ENCODE measurements around the gene ADGRL2. TPM values are rescaled to one million over a fixed set of nuclear protein-coding genes. Genes with fewer than 3 reads are reported as not detected.

Gene ADGRL2
- total RNA-seq, 1 donor from 2014 or later = 126 TPM

DNA sequence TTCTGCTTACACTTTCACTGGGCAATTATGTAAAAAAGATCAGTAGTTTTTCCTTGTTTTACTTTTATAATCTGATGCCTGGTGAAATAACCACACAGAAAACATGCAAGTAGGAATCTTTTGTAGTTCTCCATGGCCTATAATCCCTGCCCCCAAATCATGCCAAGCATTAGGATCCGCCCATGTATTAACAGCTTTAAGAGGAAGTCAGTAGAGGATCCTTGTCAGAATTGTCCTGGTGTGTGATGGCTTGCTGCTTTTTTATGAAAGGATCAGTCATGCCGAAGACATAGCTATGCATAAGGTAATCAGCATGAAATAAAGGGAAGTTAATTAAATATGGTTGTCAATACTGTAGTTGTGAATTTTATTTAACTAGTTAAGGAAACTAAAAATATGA, 20.0 kb downstream of the ADGRL2 start:
- no peak for TF ChIP-seq EZH2 (IDR thresholded peaks at IDR 0.05; ENCODE audit: insufficient read depth, low read length)
- TF ChIP-seq, protein P1, sequence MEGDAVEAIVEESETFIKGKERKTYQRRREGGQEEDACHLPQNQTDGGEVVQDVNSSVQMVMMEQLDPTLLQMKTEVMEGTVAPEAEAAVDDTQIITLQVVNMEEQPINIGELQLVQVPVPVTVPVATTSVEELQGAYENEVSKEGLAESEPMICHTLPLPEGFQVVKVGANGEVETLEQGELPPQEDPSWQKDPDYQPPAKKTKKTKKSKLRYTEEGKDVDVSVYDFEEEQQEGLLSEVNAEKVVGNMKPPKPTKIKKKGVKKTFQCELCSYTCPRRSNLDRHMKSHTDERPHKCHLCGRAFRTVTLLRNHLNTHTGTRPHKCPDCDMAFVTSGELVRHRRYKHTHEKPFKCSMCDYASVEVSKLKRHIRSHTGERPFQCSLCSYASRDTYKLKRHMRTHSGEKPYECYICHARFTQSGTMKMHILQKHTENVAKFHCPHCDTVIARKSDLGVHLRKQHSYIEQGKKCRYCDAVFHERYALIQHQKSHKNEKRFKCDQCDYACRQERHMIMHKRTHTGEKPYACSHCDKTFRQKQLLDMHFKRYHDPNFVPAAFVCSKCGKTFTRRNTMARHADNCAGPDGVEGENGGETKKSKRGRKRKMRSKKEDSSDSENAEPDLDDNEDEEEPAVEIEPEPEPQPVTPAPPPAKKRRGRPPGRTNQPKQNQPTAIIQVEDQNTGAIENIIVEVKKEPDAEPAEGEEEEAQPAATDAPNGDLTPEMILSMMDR (IDR thresholded peaks at IDR 0.05; ENCODE audit: insufficient read depth, low read depth, low read length) = no peak
- Histone ChIP-seq H4K20me1 (ENCODE audit: insufficient read depth, low read length) (peaks cover 7% of the 10 kb centered on the region), H3K36me3 (ENCODE audit: insufficient read depth, low read length) (no peaks in the 10 kb centered on the region), H3K9ac (ENCODE audit: low read length) (no peak overlapping the region), H2AFZ (ENCODE audit: low read depth, low read length) (no peak overlapping the region), H3K4me2 (ENCODE audit: low read length) (no peak overlapping the region), H3K4me3 (ENCODE audit: insufficient read depth, low read depth, low read length) (no peak overlapping the region), H3K27ac (ENCODE audit: low read depth, low read length) (no peak overlapping the region), H3K4me1 (ENCODE audit: insufficient read depth, low read length) (no peaks in the 10 kb centered on the region), H3K27me3 (ENCODE audit: insufficient read depth, low read length) (no peaks in the 10 kb centered on the region), H3K9me3 (ENCODE audit: insufficient read depth, low read depth, low read length) (no peaks in the 10 kb centered on the region), H3K79me2 (ENCODE audit: insufficient read depth, low read length) (peaks cover 3% of the 10 kb centered on the region)
- DNase-seq (ENCODE audit: low read depth) (no peak), FAIRE-seq (no peak)
- Mint-ChIP-seq H3K27me3 (ENCODE audit: low read depth, unreplicated experiment) (no peaks in the 10 kb centered on the region), H3K9me3 (ENCODE audit: unreplicated experiment) (no peaks in the 10 kb centered on the region), H3K36me3 (ENCODE audit: low read depth, unreplicated experiment) (no peaks in the 10 kb centered on the region), H3K4me3 (ENCODE audit: unreplicated experiment) (no peak overlapping the region), H3K4me1 (ENCODE audit: low read depth, unreplicated experiment) (peaks cover 14% of the 10 kb centered on the region), H3K27ac (ENCODE audit: unreplicated experiment) (no peak overlapping the region)

DNA sequence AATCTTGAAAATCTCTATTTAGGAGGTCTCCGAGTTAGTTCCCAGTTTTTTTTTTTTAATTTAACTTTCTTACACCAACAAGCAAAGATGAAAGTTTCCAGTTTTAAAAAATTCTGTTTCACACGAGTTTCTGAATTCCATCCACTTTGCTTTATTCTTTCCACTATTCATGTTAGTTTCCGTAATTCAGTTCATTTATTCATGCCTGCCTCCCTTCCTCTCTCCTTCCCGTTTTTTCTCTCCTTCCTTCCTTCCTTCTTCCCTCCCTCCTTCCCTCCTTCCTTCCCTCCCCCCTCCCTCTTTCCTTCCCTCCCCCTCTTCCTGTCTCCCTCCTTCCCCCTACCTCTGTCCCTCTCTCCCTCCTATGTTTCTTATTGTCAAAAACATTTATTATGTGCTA, 22.3 kb downstream of the ADGRL2 start:
- Histone ChIP-seq H3K4me2 (ENCODE audit: low read length) (no peak overlapping the region), H2AFZ (ENCODE audit: low read depth, low read length) (no peak overlapping the region), H3K27ac (ENCODE audit: low read depth, low read length) (no peak overlapping the region), H3K9me3 (ENCODE audit: insufficient read depth, low read depth, low read length) (no peaks in the 10 kb centered on the region), H3K36me3 (ENCODE audit: insufficient read depth, low read length) (no peaks in the 10 kb centered on the region), H3K27me3 (ENCODE audit: insufficient read depth, low read length) (no peaks in the 10 kb centered on the region), H3K79me2 (ENCODE audit: insufficient read depth, low read length) (peaks cover 3% of the 10 kb centered on the region), H3K9ac (ENCODE audit: low read length) (no peak overlapping the region), H4K20me1 (ENCODE audit: insufficient read depth, low read length) (peaks cover 7% of the 10 kb centered on the region), H3K4me1 (ENCODE audit: insufficient read depth, low read length) (no peaks in the 10 kb centered on the region), H3K4me3 (ENCODE audit: insufficient read depth, low read depth, low read length) (no peak overlapping the region)
- H3K4me3 Mint-ChIP-seq (ENCODE audit: unreplicated experiment) = no peak overlapping the region
- peaks cover 14% of the 10 kb centered on the region for H3K4me1 Mint-ChIP-seq (ENCODE audit: low read depth, unreplicated experiment)
- no peaks in the 10 kb centered on the region for H3K9me3 Mint-ChIP-seq (ENCODE audit: unreplicated experiment)
- H3K27ac Mint-ChIP-seq (ENCODE audit: unreplicated experiment) = no peak overlapping the region
- H3K27me3 Mint-ChIP-seq (ENCODE audit: low read depth, unreplicated experiment) = no peaks in the 10 kb centered on the region
- H3K36me3 Mint-ChIP-seq (ENCODE audit: low read depth, unreplicated experiment) = no peaks in the 10 kb centered on the region
- FAIRE-seq = no peak
- TF ChIP-seq EZH2 (IDR thresholded peaks at IDR 0.05; ENCODE audit: insufficient read depth, low read length) = no peak
- TF ChIP-seq, protein P1 (IDR thresholded peaks at IDR 0.05; ENCODE audit: insufficient read depth, low read depth, low read length) = no peak
- no peak for DNase-seq (ENCODE audit: low read depth)

- Mint-ChIP-seq H3K27ac (ENCODE audit: unreplicated experiment) (no peak overlapping the region), H3K4me1 (ENCODE audit: low read depth, unreplicated experiment) (peaks cover 9% of the 10 kb centered on the region), H3K27me3 (ENCODE audit: low read depth, unreplicated experiment) (no peaks in the 10 kb centered on the region), H3K4me3 (ENCODE audit: unreplicated experiment) (no peak overlapping the region), H3K36me3 (ENCODE audit: low read depth, unreplicated experiment) (no peaks in the 10 kb centered on the region), H3K9me3 (ENCODE audit: unreplicated experiment) (no peaks in the 10 kb centered on the region)
- no peak for FAIRE-seq
- no peak overlapping the region for H3K4me3 ChIP-seq (ENCODE audit: insufficient read depth, low read depth, low read length)
- H3K79me2 ChIP-seq (ENCODE audit: insufficient read depth, low read length) = peaks cover 3% of the 10 kb centered on the region
- no peaks in the 10 kb centered on the region for H3K9me3 ChIP-seq (ENCODE audit: insufficient read depth, low read depth, low read length)
- no peak overlapping the region for H3K27ac ChIP-seq (ENCODE audit: low read depth, low read length)
- no peaks in the 10 kb centered on the region for H3K27me3 ChIP-seq (ENCODE audit: insufficient read depth, low read length)
- no peak overlapping the region for H3K4me2 ChIP-seq (ENCODE audit: low read length)
- H3K9ac ChIP-seq (ENCODE audit: low read length) = no peak overlapping the region
- no peaks in the 10 kb centered on the region for H3K36me3 ChIP-seq (ENCODE audit: insufficient read depth, low read length)
- no peaks in the 10 kb centered on the region for H3K4me1 ChIP-seq (ENCODE audit: insufficient read depth, low read length)
- DNase-seq (ENCODE audit: low read depth) = no peak
- peaks cover 4% of the 10 kb centered on the region for H4K20me1 ChIP-seq (ENCODE audit: insufficient read depth, low read length)
- H2AFZ ChIP-seq (ENCODE audit: low read depth, low read length) = no peak overlapping the region
- TF ChIP-seq, protein P1 (IDR thresholded peaks at IDR 0.05; ENCODE audit: insufficient read depth, low read depth, low read length) = no peak
- TF ChIP-seq EZH2 (IDR thresholded peaks at IDR 0.05; ENCODE audit: insufficient read depth, low read length) = no peak
These were observed 24.0 kb downstream of the ADGRL2 start for GRCh38 chr1:81824759-81825158.

Measured in astrocyte (in vitro differentiated cells and primary cell).